GM23338 (cell line): ENCODE data around the gene ZNF333.

ENCODE experiments used
- EZH2 ChIP-seq: fragments of 200-600 bp; sonication (generic); IDR thresholded peaks from one replicate; pipeline ENCODE4 v1.8.0; 2017; ENCODE audit warnings: antibody characterized with exemption, mild to moderate bottlenecking, low read depth; ENCODE audit not compliant: unreplicated experiment
- EZH2phosphoT487 ChIP-seq: fragments of 200-600 bp; sonication (generic); IDR thresholded peaks from one replicate; pipeline ENCODE4 v1.8.1; 2018; ENCODE audit warnings: antibody characterized with exemption; ENCODE audit not compliant: unreplicated experiment
- POLR2AphosphoS5 ChIP-seq: IDR thresholded peaks from 2 replicates; pipeline ENCODE4 v1.6.1; 2016; ENCODE audit warnings: antibody characterized with exemption, low read depth
- TF ChIP-seq, protein P1 (sequence below), 2 experiments: fragments of 200-600 bp in 1 of 2; sonication (generic) in 1 of 2; conservative IDR thresholded peaks; 2 replicates each; pipeline versions ENCODE4 v1.5.1 to v1.6.1; 2016 to 2017; ENCODE audit warnings: antibody characterized with exemption in 2 of 2, low read depth in 2 of 2, mild to moderate bottlenecking in 2 of 2, moderate library complexity in 1 of 2
- TF ChIP-seq, protein P2 (sequence below): IDR thresholded peaks from one replicate; pipeline ENCODE4 v1.6.1; 2018; ENCODE audit warnings: antibody characterized with exemption; ENCODE audit not compliant: unreplicated experiment

DNA sequence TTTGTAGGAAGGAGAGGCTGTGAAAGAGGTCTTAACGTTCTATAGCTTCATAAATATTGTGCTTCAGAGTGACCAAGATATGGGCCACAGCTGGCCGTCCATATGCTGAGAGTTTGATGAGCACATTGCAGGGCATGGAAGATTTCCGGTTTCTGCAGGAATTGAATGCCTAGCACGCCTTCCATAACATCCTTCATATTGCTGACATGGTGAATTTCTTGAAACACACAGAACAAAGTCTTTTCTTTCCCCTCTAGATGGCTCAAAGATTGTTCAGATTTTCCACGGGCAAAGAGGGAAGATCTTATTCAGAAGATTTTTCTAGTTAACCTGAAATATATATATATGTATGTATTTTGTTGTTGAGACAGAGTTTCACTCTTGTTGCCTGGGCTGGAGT, 46.1 kb downstream of the ZNF333 start:
- TF ChIP-seq, protein P1, sequence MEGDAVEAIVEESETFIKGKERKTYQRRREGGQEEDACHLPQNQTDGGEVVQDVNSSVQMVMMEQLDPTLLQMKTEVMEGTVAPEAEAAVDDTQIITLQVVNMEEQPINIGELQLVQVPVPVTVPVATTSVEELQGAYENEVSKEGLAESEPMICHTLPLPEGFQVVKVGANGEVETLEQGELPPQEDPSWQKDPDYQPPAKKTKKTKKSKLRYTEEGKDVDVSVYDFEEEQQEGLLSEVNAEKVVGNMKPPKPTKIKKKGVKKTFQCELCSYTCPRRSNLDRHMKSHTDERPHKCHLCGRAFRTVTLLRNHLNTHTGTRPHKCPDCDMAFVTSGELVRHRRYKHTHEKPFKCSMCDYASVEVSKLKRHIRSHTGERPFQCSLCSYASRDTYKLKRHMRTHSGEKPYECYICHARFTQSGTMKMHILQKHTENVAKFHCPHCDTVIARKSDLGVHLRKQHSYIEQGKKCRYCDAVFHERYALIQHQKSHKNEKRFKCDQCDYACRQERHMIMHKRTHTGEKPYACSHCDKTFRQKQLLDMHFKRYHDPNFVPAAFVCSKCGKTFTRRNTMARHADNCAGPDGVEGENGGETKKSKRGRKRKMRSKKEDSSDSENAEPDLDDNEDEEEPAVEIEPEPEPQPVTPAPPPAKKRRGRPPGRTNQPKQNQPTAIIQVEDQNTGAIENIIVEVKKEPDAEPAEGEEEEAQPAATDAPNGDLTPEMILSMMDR (conservative IDR thresholded peaks at IDR 0.05; ENCODE audit: low read depth in 2 of 2), result no peak
- TF ChIP-seq EZH2 (no peak), POLR2AphosphoS5 (no peak), EZH2phosphoT487 (no peak)
- TF ChIP-seq, protein P2, sequence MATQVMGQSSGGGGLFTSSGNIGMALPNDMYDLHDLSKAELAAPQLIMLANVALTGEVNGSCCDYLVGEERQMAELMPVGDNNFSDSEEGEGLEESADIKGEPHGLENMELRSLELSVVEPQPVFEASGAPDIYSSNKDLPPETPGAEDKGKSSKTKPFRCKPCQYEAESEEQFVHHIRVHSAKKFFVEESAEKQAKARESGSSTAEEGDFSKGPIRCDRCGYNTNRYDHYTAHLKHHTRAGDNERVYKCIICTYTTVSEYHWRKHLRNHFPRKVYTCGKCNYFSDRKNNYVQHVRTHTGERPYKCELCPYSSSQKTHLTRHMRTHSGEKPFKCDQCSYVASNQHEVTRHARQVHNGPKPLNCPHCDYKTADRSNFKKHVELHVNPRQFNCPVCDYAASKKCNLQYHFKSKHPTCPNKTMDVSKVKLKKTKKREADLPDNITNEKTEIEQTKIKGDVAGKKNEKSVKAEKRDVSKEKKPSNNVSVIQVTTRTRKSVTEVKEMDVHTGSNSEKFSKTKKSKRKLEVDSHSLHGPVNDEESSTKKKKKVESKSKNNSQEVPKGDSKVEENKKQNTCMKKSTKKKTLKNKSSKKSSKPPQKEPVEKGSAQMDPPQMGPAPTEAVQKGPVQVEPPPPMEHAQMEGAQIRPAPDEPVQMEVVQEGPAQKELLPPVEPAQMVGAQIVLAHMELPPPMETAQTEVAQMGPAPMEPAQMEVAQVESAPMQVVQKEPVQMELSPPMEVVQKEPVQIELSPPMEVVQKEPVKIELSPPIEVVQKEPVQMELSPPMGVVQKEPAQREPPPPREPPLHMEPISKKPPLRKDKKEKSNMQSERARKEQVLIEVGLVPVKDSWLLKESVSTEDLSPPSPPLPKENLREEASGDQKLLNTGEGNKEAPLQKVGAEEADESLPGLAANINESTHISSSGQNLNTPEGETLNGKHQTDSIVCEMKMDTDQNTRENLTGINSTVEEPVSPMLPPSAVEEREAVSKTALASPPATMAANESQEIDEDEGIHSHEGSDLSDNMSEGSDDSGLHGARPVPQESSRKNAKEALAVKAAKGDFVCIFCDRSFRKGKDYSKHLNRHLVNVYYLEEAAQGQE, result no peak
